GM20000 (cell line): ENCODE results near the gene DEPP1.

Experiments
- DNase-seq: peaks from one replicate; pipeline ENCODE4 v3.0.0; 2012; ENCODE audit warnings: low spot score
- CTCF ChIP-seq: IDR thresholded peaks from 2 replicates; pipeline ENCODE4 v1.5.1; 2012; ENCODE audit warnings: mild to moderate bottlenecking, control low read depth; ENCODE audit errors: extremely low read depth, missing control alignments

Gene DEPP1

GRCh38 chr10:44997105-44997748 lies 18.6 kb upstream of the DEPP1 start:
- DNase-seq: no peak
- TF ChIP-seq CTCF: no peak

GRCh38 chr10:44995914-44996669 lies 17.5 kb upstream of the DEPP1 start:
- no peak for DNase-seq
- no peak for TF ChIP-seq CTCF

GRCh38 chr10:44995581-44995913 lies 16.9 kb upstream of the DEPP1 start:
- DNase-seq: no peak
- TF ChIP-seq CTCF: no peak

GRCh38 chr10:44994752-44995530 lies 16.3 kb upstream of the DEPP1 start:
- no peak for DNase-seq
- TF ChIP-seq CTCF: no peak

GRCh38 chr10:44993922-44994751 lies 15.5 kb upstream of the DEPP1 start:
- DNase-seq: no peak
- TF ChIP-seq CTCF: no peak

GRCh38 chr10:44993226-44993921 lies 14.8 kb upstream of the DEPP1 start:
- TF ChIP-seq CTCF: no peak

More at GRCh38 chr10:44993226-44993921, 14.8 kb upstream of the DEPP1 start:
- no peak for DNase-seq
